Adrenal gland (tissue), 12 donors: Measurements from ENCODE around the gene MEOX1. TPM values are rescaled to one million over a fixed set of nuclear protein-coding genes. Genes with fewer than 3 reads are reported as not detected.

Experiments
- DNase-seq, 7 donors: peaks; one replicate each; pipeline ENCODE4 v3.0.0-alpha.2; 2019 to 2020
- H3K27ac ChIP-seq, 5 donors: fragments of 200-600 bp; sonication (generic) in 4 of 5; 1 replicate in 3 of 5; 2 replicates in 2 of 5; pipeline versions ENCODE4 v1.5.1 to v1.8.0; 2016 to 2020; ENCODE audit warnings: mild to moderate bottlenecking in 1 of 5
- H3K27me3 ChIP-seq: fragments of 200-600 bp; 2 replicates; pipeline ENCODE4 v1.8.0; 2021
- H3K36me3 ChIP-seq, 2 donors: fragments of 200-600 bp; replicated peaks in 1 of 2; 1 replicate in 1 of 2; 2 replicates in 1 of 2; pipeline versions ENCODE4 v1.5.1 to v1.8.0; 2018 to 2022
- H3K4me1 ChIP-seq, 2 donors: fragments of 200-600 bp; replicated peaks in 1 of 2; 1 replicate in 1 of 2; 2 replicates in 1 of 2; pipeline versions ENCODE4 v1.5.1 to v1.8.0; 2018 to 2021
- H3K4me3 ChIP-seq, 4 donors: fragments of 200-600 bp; sonication (generic) in 3 of 4; one replicate each; pipeline ENCODE4 v1.5.1; 2016 to 2018
- H3K9me3 ChIP-seq, 3 donors: fragments of 200-600 bp; sonication (generic) in 1 of 3; replicated peaks in 1 of 3; 1 replicate in 2 of 3; 2 replicates in 1 of 3; pipeline versions ENCODE4 v1.5.1 to v1.8.0; 2016 to 2021
- CTCF ChIP-seq, 6 experiments: fragments of 450-650 bp in 4 of 6; fragments of 200-600 bp in 2 of 6; sonication (generic) in 1 of 6; IDR thresholded peaks; 1 replicate in 5 of 6; 2 replicates in 1 of 6; pipeline versions ENCODE4 v1.5.1 to v1.8.0; 2016 to 2021; ENCODE audit warnings: antibody characterized with exemption in 6 of 6, mild to moderate bottlenecking in 2 of 6, moderate library complexity in 1 of 6
- POLR2A ChIP-seq, 2 donors: fragments of 450-650 bp; IDR thresholded peaks; one replicate each; pipeline ENCODE4 v1.6.1; 2017; ENCODE audit warnings: antibody characterized with exemption in 2 of 2, mild to moderate bottlenecking in 2 of 2, moderate library complexity in 1 of 2
- WGBS, 4 donors: extraction: QIAGEN DNeasy Blood & Tissue Kit in 2 of 4; methylation state at CpG; one replicate each; pipeline versions ENCODE4 v1.1.5 to v1.1.7; 2013 to 2017; 5-methylcytosine and 5-hydroxymethylcytosine counted together
- intact Hi-C, 2 donors: fragments of 100-400 bp; cut with DNase I; formaldehyde crosslinking; loops; one replicate each; pipeline versions ENCODE4 v1.14.1 to v1.15.0; 2022 to 2023
- polyA plus RNA-seq, 3 donors: library from polyadenylated mRNA; stranded (reverse); fragments of 200-250 nt in 2 of 3; fragments of 350-450 nt in 1 of 3; fragmentation: Illumina TruSeq in 1 of 3; extraction: RNeasy Lipid Tissue Mini Kit (QIAGEN cat#74804) in 1 of 3; gene quantifications; one replicate each; pipeline ENCODE4 v1.2.3, GENCODE V29; 2013 to 2014
- total RNA-seq, 9 donors: library from RNA; depleted of rRNA in 4 of 9; stranded (reverse); fragments of >200 nt in 4 of 9; fragments of 120-200 nt in 1 of 9; fragmentation: NEBNext Ultra II Directional in 1 of 9; extraction: Animal tissue kit (Norgen Biotek cat#: 25700) in 1 of 9; gene quantifications; one replicate each; pipeline versions ENCODE4 v1.1.0 to v1.2.4, GENCODE V29; 2013 to 2023
- donor health status: healthy with polysubstance abuse.
- donor health status: Bipolar disorder and iron deficiency.
- donor health status: DM: yes; HTN: yes; CAD: no.
- donor health status: DM: no; HTN: no; CAD: no.
- donor health status: DM: no; HTN: no; CAD: no.
- donor health status: DM: yes; HTN: yes; CAD: no.

MEOX1 gene
- total and polyA plus RNA-seq, 12 donors, result 0.11 to 6.6 (median 0.40) TPM; not detected in 2

- WGBS, 4 donors, result 75 to 100% (median 81%) methylated on average over 4 of the region's 4 CpGs
- no peaks in the 10 kb centered on the region for H3K9me3 ChIP-seq
- intact Hi-C loops, result no loop called here
- peaks cover 3% of the 10 kb centered on the region for H3K27me3 ChIP-seq
- no peaks in the 10 kb centered on the region for H3K4me1 ChIP-seq
- H3K4me3 ChIP-seq, result no peak overlapping the region
- DNase-seq, result no peak
- no peak for TF ChIP-seq CTCF (IDR thresholded peaks at IDR 0.05)
- no peak for TF ChIP-seq POLR2A (IDR thresholded peaks at IDR 0.05)
- no peak overlapping the region for H3K27ac ChIP-seq
- H3K36me3 ChIP-seq, result no peaks in the 10 kb centered on the region
These were observed 4.2 kb upstream of the MEOX1 start for GRCh38 chr17:43665937-43666236.

- 57 to 67% (median 62%) methylated on average over 13 to 26 of the region's 26 CpGs for WGBS, 4 donors
- intact Hi-C loops, result no loop called here
- H3K27ac ChIP-seq, result peak overlapping the region in 1 of 5 donors; percentile 40
These were observed 3.6 kb upstream of the MEOX1 start for GRCh38 chr17:43665084-43665936.

GRCh38 chr17:43664096-43664495 lies 2.4 kb upstream of the MEOX1 start:
- DNase-seq, result no peak
- no peaks in the 10 kb centered on the region for H3K4me1 ChIP-seq
- WGBS, 4 donors, result 84 to 89% (median 87%) methylated on average over 12 of the region's 12 CpGs
- no peak overlapping the region for H3K27ac ChIP-seq
- no peaks in the 10 kb centered on the region for H3K36me3 ChIP-seq
- H3K9me3 ChIP-seq, result no peaks in the 10 kb centered on the region
- intact Hi-C loops, result no loop called here
- H3K27me3 ChIP-seq, result peaks cover 3% of the 10 kb centered on the region
- H3K4me3 ChIP-seq, result no peak overlapping the region
- TF ChIP-seq POLR2A (IDR thresholded peaks at IDR 0.05), result no peak

More at GRCh38 chr17:43665084-43665936, 3.6 kb upstream of the MEOX1 start:
- no peak for TF ChIP-seq CTCF (IDR thresholded peaks at IDR 0.05)
- no peak for TF ChIP-seq POLR2A (IDR thresholded peaks at IDR 0.05)
- Histone ChIP-seq H3K36me3 (no peaks in the 10 kb centered on the region), H3K4me1 (no peaks in the 10 kb centered on the region), H3K9me3 (no peaks in the 10 kb centered on the region), H3K27me3 (peaks cover 3% of the 10 kb centered on the region), H3K4me3 (no peak overlapping the region)
- peak in 1 of 7 donors; percentile 30 for DNase-seq

GRCh38 chr17:43663383-43663782 lies 1.7 kb upstream of the MEOX1 start:
- 55 to 83% (median 73%) methylated on average over 4 of the region's 4 CpGs for WGBS, 4 donors
- Histone ChIP-seq H3K27me3 (peaks cover 3% of the 10 kb centered on the region), H3K27ac (no peak overlapping the region), H3K9me3 (no peaks in the 10 kb centered on the region), H3K4me1 (no peaks in the 10 kb centered on the region), H3K36me3 (no peaks in the 10 kb centered on the region), H3K4me3 (no peak overlapping the region)
- no peak for TF ChIP-seq POLR2A (IDR thresholded peaks at IDR 0.05)
- TF ChIP-seq CTCF (IDR thresholded peaks at IDR 0.05), result no peak
- DNase-seq, result no peak
- intact Hi-C loops, result no loop called here
